MM.1S (cell line): ENCODE results near the gene MAP1LC3B2.

Experiments
- DNase-seq: peaks from one replicate; pipeline ENCODE4 v3.0.0-alpha.2; 2015
- H2AFZ ChIP-seq: fragments of 300-600 bp; sonication (generic); 2 replicates; pipeline ENCODE4 v1.6.0; 2016; ENCODE audit warnings: antibody characterized with exemption, low read length
- H3F3A ChIP-seq: fragments of 300-600 bp; sonication (generic); 2 replicates; pipeline ENCODE4 v1.6.1; 2016; ENCODE audit warnings: mild to moderate bottlenecking, antibody characterized with exemption, low read length, moderate library complexity, mixed read lengths; ENCODE audit not compliant: insufficient read depth
- H3K27ac ChIP-seq: fragments of 300-600 bp; sonication (generic); 2 replicates; pipeline ENCODE4 v1.5.1; 2016; ENCODE audit warnings: mild to moderate bottlenecking, low read length
- H3K27me3 ChIP-seq: fragments of 300-600 bp; sonication (generic); replicated peaks from 2 replicates; pipeline ENCODE4 v1.6.0; 2016; ENCODE audit warnings: low read length; ENCODE audit not compliant: insufficient read depth
- H3K36me3 ChIP-seq: fragments of 300-600 bp; sonication (generic); replicated peaks from 2 replicates; pipeline ENCODE4 v1.6.1; 2016; ENCODE audit warnings: mild to moderate bottlenecking, low read length, mixed read lengths; ENCODE audit not compliant: insufficient read depth
- H3K4me1 ChIP-seq: fragments of 300-600 bp; sonication (generic); 2 replicates; pipeline ENCODE4 v1.6.1; 2016; ENCODE audit warnings: low read length, mixed read lengths
- H3K4me2 ChIP-seq: fragments of 300-600 bp; sonication (generic); 2 replicates; pipeline ENCODE4 v1.6.0; 2016; ENCODE audit warnings: low read depth, low read length
- H3K4me3 ChIP-seq: fragments of 300-600 bp; sonication (generic); 2 replicates; pipeline ENCODE4 v1.5.1; 2016; ENCODE audit warnings: low read length, mixed read lengths
- H3K79me2 ChIP-seq: fragments of 300-600 bp; sonication (generic); 2 replicates; pipeline ENCODE4 v1.6.1; 2016; ENCODE audit warnings: mixed run types, low read length, mixed read lengths
- H3K9ac ChIP-seq: fragments of 300-600 bp; sonication (generic); 2 replicates; pipeline ENCODE4 v1.6.1; 2016; ENCODE audit warnings: low read length, mixed read lengths
- H3K9me2 ChIP-seq: fragments of 300-600 bp; sonication (generic); replicated peaks from 2 replicates; pipeline ENCODE4 v1.6.1; 2016; ENCODE audit warnings: mild to moderate bottlenecking, low read length, mixed read lengths; ENCODE audit not compliant: insufficient read depth
- H3K9me3 ChIP-seq: fragments of 300-600 bp; sonication (generic); replicated peaks from 2 replicates; pipeline ENCODE4 v1.6.1; 2016; ENCODE audit warnings: mild to moderate bottlenecking, low read length, mixed read lengths; ENCODE audit not compliant: insufficient read depth
- H4K20me1 ChIP-seq: fragments of 300-600 bp; sonication (generic); 2 replicates; pipeline ENCODE4 v1.6.1; 2016; ENCODE audit warnings: mild to moderate bottlenecking, low read length, moderate library complexity, mixed read lengths; ENCODE audit not compliant: insufficient read depth
- EZH2 ChIP-seq: fragments of 300-600 bp; sonication (generic); optimal IDR thresholded peaks from 2 replicates; pipeline ENCODE3; 2017; ENCODE audit warnings: low read depth, mild to moderate bottlenecking, antibody characterized with exemption, low read length, mixed read lengths
- EZH2phosphoT487 ChIP-seq: fragments of 300-600 bp; sonication (generic); IDR thresholded peaks from 2 replicates; pipeline ENCODE4 v1.6.1; 2018; ENCODE audit warnings: antibody characterized with exemption, low read length
- TF ChIP-seq, protein P1 (sequence below): fragments of 300-600 bp; sonication (generic); IDR thresholded peaks from 2 replicates; pipeline ENCODE4 v1.5.1; 2016; ENCODE audit warnings: antibody characterized with exemption, low read length, mixed read lengths

MAP1LC3B2 gene

DNA sequence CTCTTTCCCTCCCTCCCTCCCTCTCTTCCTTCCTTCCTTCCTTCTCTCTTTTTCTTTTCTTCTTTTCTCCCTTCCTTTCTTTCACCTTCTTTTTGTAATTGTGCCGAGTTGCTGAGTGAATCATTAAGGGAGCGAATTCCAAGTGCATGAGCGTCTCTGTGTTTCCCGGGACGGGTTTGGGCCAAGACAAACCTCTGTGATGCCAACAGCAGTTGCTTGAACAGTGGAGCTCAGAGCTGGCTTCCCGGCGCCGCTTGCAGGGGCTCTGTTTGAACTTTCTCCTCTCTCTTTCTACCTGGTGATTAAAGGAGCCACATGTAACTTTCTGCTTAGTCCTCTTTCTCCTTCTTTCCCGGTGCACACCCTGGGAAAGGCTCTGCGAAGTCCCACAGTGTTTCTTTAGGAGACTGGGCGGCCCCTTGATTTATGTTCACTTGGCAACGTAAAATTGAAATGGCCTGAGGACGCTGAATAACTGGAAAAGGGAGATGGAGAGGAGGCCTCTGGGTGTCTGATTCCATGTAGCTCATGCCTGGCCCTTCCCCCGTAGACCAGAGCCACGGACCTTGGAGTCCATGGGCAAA lies 33.7 kb upstream of the MAP1LC3B2 start:
- Histone ChIP-seq H4K20me1 (no peaks in the 10 kb centered on the region), H3K27ac (no peak overlapping the region), H3K4me3 (no peak overlapping the region), H3K27me3 (no peaks in the 10 kb centered on the region), H3F3A (no peaks in the 10 kb centered on the region), H3K36me3 (no peaks in the 10 kb centered on the region), H3K4me2 (no peak overlapping the region), H3K79me2 (no peaks in the 10 kb centered on the region), H3K9me3 (no peaks in the 10 kb centered on the region), H3K9me2 (no peaks in the 10 kb centered on the region), H3K4me1 (no peaks in the 10 kb centered on the region), H3K9ac (no peak overlapping the region), H2AFZ (no peak overlapping the region)
- no peak for DNase-seq
- TF ChIP-seq, protein P1, sequence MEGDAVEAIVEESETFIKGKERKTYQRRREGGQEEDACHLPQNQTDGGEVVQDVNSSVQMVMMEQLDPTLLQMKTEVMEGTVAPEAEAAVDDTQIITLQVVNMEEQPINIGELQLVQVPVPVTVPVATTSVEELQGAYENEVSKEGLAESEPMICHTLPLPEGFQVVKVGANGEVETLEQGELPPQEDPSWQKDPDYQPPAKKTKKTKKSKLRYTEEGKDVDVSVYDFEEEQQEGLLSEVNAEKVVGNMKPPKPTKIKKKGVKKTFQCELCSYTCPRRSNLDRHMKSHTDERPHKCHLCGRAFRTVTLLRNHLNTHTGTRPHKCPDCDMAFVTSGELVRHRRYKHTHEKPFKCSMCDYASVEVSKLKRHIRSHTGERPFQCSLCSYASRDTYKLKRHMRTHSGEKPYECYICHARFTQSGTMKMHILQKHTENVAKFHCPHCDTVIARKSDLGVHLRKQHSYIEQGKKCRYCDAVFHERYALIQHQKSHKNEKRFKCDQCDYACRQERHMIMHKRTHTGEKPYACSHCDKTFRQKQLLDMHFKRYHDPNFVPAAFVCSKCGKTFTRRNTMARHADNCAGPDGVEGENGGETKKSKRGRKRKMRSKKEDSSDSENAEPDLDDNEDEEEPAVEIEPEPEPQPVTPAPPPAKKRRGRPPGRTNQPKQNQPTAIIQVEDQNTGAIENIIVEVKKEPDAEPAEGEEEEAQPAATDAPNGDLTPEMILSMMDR: no peak
- TF ChIP-seq EZH2phosphoT487: no peak
- TF ChIP-seq EZH2: no peak

GRCh38 chr12:116528065-116528464 lies 31.1 kb upstream of the MAP1LC3B2 start:
- Histone ChIP-seq H3K36me3 (no peaks in the 10 kb centered on the region), H2AFZ (no peak overlapping the region), H3K4me3 (no peak overlapping the region), H3K4me2 (no peak overlapping the region), H3K27me3 (no peaks in the 10 kb centered on the region), H4K20me1 (no peaks in the 10 kb centered on the region), H3K9ac (no peak overlapping the region), H3K27ac (no peak overlapping the region), H3K79me2 (no peaks in the 10 kb centered on the region), H3K9me2 (no peaks in the 10 kb centered on the region), H3K9me3 (no peaks in the 10 kb centered on the region), H3K4me1 (no peaks in the 10 kb centered on the region), H3F3A (no peaks in the 10 kb centered on the region)
- TF ChIP-seq, protein P1: no peak
- TF ChIP-seq EZH2 (no peak), EZH2phosphoT487 (no peak)
- no peak for DNase-seq

GRCh38 chr12:116528498-116528897 lies 30.7 kb upstream of the MAP1LC3B2 start:
- no peak overlapping the region for H3K4me3 ChIP-seq
- no peak overlapping the region for H2AFZ ChIP-seq
- H3K36me3 ChIP-seq: no peaks in the 10 kb centered on the region
- H3K9me2 ChIP-seq: no peaks in the 10 kb centered on the region
- H4K20me1 ChIP-seq: no peaks in the 10 kb centered on the region
- TF ChIP-seq EZH2phosphoT487: no peak
- TF ChIP-seq, protein P1: no peak
- TF ChIP-seq EZH2: no peak
- H3K4me2 ChIP-seq: no peak overlapping the region
- no peaks in the 10 kb centered on the region for H3F3A ChIP-seq
- no peaks in the 10 kb centered on the region for H3K27me3 ChIP-seq
- no peaks in the 10 kb centered on the region for H3K4me1 ChIP-seq
- H3K79me2 ChIP-seq: no peaks in the 10 kb centered on the region
- H3K9me3 ChIP-seq: no peaks in the 10 kb centered on the region
- H3K9ac ChIP-seq: no peak overlapping the region
- no peak overlapping the region for H3K27ac ChIP-seq
- DNase-seq: no peak
